Measurements from ENCODE around the gene TSPAN14. TPM values are rescaled to one million over a fixed set of nuclear protein-coding genes. Genes with fewer than 3 reads are reported as not detected.

TSPAN14 gene
- total RNA-seq, 1 experiment from 2014 or later, result 116 TPM

DNA sequence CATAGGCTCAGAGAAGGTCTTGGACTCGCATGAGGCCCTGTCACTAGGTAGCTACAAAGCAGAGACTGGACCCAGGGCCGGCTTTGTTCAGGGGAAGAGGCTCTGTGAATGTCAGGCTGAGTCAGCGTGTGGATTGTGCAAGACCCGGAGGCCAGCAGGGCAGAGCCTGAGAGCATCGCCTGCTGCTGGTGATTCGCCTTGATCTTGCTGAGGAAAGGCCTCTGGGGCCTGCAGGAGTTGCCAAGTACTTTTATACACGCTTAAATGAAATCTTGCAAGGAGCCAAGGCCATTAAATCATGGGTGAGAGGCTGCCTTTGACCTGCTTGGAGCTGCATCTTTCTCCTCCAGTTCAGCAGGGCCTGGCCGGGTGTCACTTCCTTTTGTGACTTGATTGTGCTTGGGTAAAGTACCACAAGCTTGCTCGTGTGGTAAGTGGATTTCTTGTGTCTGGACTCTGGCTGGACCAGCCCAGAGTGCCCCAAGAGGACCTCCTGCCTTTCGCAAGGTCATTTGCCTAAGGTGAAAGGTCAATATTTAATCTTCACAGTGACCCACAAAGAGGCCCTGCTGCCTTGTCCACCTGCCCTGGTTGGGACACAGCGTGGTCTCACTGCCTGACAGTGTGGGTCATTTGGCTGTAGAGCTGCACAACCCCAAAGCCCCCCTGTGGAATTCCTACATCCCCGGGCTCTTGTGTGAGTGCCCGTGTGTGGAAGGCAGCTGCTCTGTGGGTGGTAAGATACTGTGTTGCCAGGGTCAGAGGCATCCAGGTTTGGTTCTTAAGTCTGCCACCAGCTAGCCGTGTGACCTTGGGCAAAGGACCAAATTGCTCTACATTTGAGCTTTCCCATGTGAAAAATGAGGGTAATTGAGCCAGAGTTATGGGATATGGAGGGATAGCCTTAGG, 45.0 kb downstream of the TSPAN14 start:
- CTCF ChIA-PET, result interaction anchor here (0.6 to 2.0 kb wide), 9 partner anchors 10 to 116 kb away, joined by 3 to 9 read pairs (median 4); partner anchors contain the start of gene PRXL2A
- no peak for TF ChIP-seq CTCF (IDR thresholded peaks at IDR 0.05; ENCODE audit: unreplicated experiment)
- intact Hi-C loops (cut with micrococcal nuclease; ENCODE audit: unreplicated experiment), result no loop called here
- H3K9me3 Mint-ChIP-seq (ENCODE audit: low read depth, unreplicated experiment), result no peaks in the 10 kb centered on the region
- H3K27ac Mint-ChIP-seq (ENCODE audit: unreplicated experiment), result peak overlapping the region; percentile 57
- DNase-seq, result peak; percentile 83
- peaks cover 93% of the 10 kb centered on the region for H3K4me1 Mint-ChIP-seq (ENCODE audit: low read depth, unreplicated experiment)
- peaks cover 17% of the 10 kb centered on the region for H3K36me3 Mint-ChIP-seq (ENCODE audit: insufficient read depth, unreplicated experiment)
- H3K27me3 Mint-ChIP-seq (ENCODE audit: unreplicated experiment), result no peaks in the 10 kb centered on the region
- no TSS peak for BruUV-seq (replicated peaks)
- no peak overlapping the region for H3K4me3 Mint-ChIP-seq (ENCODE audit: low read depth, unreplicated experiment)

DNA sequence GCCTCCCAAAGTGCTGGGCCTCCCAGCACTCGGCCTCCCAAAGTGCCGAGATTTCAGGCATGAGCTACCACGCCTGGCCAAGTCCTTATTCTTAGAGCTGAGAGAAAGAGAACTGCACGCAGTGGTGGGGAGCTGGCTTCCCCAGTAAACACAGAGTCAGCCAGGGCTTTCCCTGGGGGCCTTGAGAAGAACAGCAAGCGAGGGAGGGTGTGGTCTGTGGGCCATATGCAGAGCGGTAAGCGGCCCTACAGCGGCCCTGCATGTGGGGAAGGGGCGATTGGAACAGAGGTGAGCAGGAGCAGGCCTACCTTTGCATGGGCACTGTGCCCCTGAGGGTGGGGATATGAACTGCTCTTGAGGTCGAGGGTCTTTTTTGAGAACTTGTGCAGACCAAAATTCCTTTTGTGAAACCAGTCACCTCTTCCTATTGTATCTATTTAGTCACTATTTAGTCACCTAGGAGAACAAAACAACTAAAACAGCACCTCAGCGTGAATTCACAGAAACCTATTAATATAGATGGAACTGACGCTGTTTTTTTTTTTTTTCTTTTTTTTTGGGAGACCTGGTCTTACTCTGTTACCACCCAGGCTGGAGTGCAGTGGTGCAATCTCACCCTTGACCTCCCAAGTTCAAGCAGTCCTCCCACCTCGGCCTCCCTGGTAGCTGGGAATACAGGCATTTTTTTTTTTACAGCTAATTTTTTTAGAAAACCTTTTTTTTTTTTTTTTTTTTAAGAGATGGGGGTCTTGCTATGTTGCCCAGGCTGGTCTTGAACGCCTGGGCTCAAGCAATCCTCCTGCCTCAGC, 46.7 kb downstream of the TSPAN14 start:
- no peak for DNase-seq
- H3K27ac Mint-ChIP-seq (ENCODE audit: unreplicated experiment), result peak overlapping the region; percentile 42
- H3K4me1 Mint-ChIP-seq (ENCODE audit: low read depth, unreplicated experiment), result peaks cover 96% of the 10 kb centered on the region
- H3K36me3 Mint-ChIP-seq (ENCODE audit: insufficient read depth, unreplicated experiment), result peaks cover 33% of the 10 kb centered on the region
- H3K27me3 Mint-ChIP-seq (ENCODE audit: unreplicated experiment), result no peaks in the 10 kb centered on the region
- H3K9me3 Mint-ChIP-seq (ENCODE audit: low read depth, unreplicated experiment), result no peaks in the 10 kb centered on the region
- CTCF ChIA-PET, result interaction anchor here (0.7 to 5.9 kb wide), 6 partner anchors 11 to 1358 kb away, joined by 3 to 122 read pairs (median 6); partner anchors contain the start of gene TSPAN14
- TF ChIP-seq CTCF (IDR thresholded peaks at IDR 0.05; ENCODE audit: unreplicated experiment), result no peak
- intact Hi-C loops (cut with micrococcal nuclease; ENCODE audit: unreplicated experiment), result no loop called here
- H3K4me3 Mint-ChIP-seq (ENCODE audit: low read depth, unreplicated experiment), result peak overlapping the region; percentile 34
- BruUV-seq (replicated peaks), result no TSS peak

DNA sequence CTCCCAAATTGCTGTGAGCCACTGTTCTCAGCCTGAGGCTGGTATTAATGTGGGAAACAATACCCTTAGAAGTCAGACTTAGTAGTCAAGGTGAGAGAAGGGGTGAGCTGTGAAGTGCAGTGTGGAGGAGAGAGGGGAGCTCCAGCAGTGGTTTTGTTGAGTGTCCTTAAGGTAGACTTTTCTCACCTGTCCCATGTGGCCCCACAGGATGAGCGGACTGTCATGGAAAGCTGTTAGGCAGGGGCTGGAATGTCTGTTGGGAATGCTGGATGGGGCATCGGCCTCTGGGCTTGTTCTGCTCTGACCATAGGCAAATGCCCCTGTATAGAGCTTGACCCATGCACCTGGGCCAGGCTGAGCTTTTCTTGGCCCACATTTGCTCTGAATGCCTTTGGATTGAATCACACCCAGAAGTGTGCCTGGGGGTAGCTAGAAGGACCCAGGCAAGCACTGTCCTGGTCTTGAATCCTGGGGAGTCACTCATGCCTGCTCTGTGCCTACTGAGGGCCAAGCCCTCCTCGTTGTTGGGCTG, 47.3 kb downstream of the TSPAN14 start:
- Mint-ChIP-seq H3K4me3 (ENCODE audit: low read depth, unreplicated experiment) (peak overlapping the region; percentile 34), H3K27me3 (ENCODE audit: unreplicated experiment) (no peaks in the 10 kb centered on the region), H3K36me3 (ENCODE audit: insufficient read depth, unreplicated experiment) (peaks cover 37% of the 10 kb centered on the region), H3K4me1 (ENCODE audit: low read depth, unreplicated experiment) (peaks cover 100% of the 10 kb centered on the region), H3K9me3 (ENCODE audit: low read depth, unreplicated experiment) (no peaks in the 10 kb centered on the region), H3K27ac (ENCODE audit: unreplicated experiment) (peak overlapping the region; percentile 42)
- no peak for DNase-seq
- no TSS peak for BruUV-seq (replicated peaks)
- CTCF ChIA-PET, result interaction anchor here (0.6 to 5.9 kb wide), 5 partner anchors 28 to 1357 kb away, joined by 3 to 122 read pairs (median 6); partner anchors contain the start of gene TSPAN14
- no peak for TF ChIP-seq CTCF (IDR thresholded peaks at IDR 0.05; ENCODE audit: unreplicated experiment)
- intact Hi-C loops (cut with micrococcal nuclease; ENCODE audit: unreplicated experiment), result no loop called here

DNA sequence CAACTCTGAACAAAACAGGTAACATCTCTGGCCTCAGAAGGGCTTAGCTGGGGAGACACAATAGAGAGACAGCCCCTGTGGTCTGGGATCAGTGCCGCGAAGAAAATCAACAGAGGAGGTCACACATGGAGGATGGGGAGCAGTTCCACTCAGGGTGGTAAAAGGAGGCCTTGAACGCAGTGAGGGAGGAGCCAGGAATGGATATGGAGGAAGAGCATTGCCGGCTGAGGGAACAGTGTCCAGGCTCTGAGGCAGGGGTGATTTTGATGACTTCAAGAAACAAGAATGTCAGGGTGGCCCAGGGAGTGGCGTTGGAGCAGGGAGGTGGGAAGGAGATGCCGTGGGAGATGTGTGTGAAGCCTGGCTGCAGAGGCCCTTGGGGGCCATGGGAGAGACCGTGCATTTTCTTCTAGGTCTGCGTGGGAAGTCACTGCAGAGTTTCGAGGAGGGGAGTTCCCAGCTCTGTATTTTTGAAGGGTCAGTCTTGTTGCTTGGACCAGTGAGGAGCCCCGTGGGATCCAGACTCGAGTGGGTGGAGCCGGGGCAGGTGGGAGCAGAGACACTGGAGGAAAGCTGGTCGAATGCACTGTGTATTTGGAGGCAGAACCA, 47.9 kb downstream of the TSPAN14 start:
- Mint-ChIP-seq H3K4me1 (ENCODE audit: low read depth, unreplicated experiment) (peaks cover 100% of the 10 kb centered on the region), H3K9me3 (ENCODE audit: low read depth, unreplicated experiment) (no peaks in the 10 kb centered on the region), H3K27me3 (ENCODE audit: unreplicated experiment) (no peaks in the 10 kb centered on the region), H3K27ac (ENCODE audit: unreplicated experiment) (peak overlapping the region; percentile 42), H3K4me3 (ENCODE audit: low read depth, unreplicated experiment) (peak overlapping the region; percentile 34), H3K36me3 (ENCODE audit: insufficient read depth, unreplicated experiment) (peaks cover 37% of the 10 kb centered on the region)
- BruUV-seq (replicated peaks), result no TSS peak
- no peak for TF ChIP-seq CTCF (IDR thresholded peaks at IDR 0.05; ENCODE audit: unreplicated experiment)
- DNase-seq, result no peak
- intact Hi-C loops (cut with micrococcal nuclease; ENCODE audit: unreplicated experiment), result no loop called here
- CTCF ChIA-PET, result interaction anchor here (0.5 to 5.9 kb wide), 3 partner anchors 34 to 62 kb away, joined by 3 to 122 read pairs (median 6); partner anchors contain the start of gene TSPAN14
